Endometrial microvascular endothelial cells (primary cell): ENCODE data around the gene SCN8A. TPM values are rescaled to one million over a fixed set of nuclear protein-coding genes. Genes with fewer than 3 reads are reported as not detected.
"Not testable (repeated sequence)": the region's sequence is repeated elsewhere in the genome, so short reads cannot be mapped to it uniquely, and the experiment has no call there.

Experiments
- in situ Hi-C: cut with HindIII; loops from 2 replicates; pipeline ENCODE4 v1.10.0; 2017; ENCODE audit warnings: low sequenced_read_pairs, low pct_unique_long_range_greater_than_20kb; ENCODE audit errors: inconsistent ontology term
- total RNA-seq: library from RNA; depleted of rRNA; stranded (reverse); fragments of >200 nt; gene quantifications from one replicate; pipeline ENCODE4 v1.2.3, GENCODE V29; 2015; ENCODE audit errors: inconsistent ontology term

SCN8A gene
- 0.09 TPM for total RNA-seq

DNA sequence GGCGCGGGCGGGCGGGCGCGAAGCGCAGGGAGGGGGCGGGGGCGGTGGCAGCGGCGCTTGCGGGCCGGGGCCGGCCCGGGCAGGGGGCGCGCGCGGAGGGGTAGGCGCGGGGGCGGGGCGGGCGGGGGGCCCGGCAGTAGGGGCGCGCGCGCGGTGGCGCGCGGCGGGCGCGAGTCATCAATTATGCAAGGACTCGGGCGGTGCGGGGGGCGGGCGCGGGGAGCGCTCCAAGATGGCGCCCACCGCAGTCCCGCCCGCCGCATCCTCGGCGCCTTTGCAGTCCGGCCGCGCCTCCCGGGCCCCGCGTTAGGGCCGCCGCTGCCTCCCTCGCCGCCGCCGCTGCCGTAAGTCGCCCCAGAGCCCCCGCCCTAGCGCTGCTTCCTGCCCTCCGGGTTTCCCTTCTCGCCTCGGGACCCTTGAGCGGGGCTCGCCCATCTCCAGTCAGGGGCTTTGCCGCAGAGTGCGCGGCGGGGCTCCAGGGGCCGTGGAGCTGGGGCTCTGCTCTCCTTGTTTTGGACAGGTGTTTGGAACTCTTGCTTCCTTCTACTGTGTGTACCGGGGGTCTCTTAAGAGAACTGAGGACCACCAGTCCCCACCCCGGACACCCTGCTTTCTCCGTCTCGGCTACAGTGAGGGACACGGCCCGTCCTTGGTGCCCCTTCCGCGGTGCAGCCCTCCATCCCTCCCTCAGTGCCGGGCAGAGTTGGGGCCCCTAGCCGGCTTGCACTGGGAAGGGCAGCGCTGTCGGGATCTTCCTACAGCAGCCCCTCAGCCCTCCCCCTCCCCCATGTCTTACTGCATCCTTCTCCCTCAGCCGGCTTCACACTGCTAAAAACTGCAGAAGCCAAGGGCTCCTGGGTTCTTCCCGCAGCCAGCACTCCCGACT lies at the start of gene SCN8A:
Gene SCN8A, plus strand, starts transcription at position 218 of the 886 bp plus-strand sequence. CDS start 71,585 bp downstream, outside the sequence.
- in situ Hi-C loops: no loop called here

DNA sequence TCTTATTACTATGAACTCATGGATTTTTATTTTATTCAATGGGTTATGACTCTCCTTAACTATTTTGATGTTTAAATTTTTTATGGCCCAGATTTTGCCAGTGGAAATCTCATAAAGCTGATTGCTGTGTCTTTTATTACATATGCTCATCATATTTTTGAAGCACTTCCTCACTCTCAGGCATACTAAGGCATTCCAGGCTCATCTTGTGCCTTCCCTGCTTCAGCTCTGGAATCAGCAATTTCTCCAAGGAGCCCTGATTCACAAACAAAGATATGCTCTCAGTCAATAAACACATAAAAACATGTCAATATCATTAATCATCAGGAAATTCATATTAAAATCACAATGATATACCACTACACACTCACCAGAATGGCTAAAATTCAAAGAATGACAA lies 44.9 kb upstream of the SCN8A start:
- in situ Hi-C loops: no loop called here

DNA sequence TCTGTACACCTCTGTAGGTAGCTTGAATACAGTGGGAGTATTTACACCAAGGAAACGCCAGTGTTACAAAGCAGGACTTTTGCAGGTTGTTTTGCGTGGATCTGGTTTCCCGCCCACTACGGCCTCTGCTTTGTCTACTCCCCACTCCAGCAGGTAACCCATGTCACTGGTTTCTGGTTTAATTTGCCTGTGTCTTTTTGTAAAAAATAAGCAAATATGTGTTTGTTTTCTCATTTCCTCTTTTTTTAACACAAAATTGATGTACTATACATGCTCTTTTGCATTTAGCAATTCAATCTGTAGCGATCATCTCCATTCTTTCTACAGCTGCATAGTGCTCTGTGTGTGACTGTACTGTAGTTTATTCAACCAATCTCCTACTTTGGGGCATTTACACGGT lies 43.4 kb upstream of the SCN8A start:
- in situ Hi-C loops: no loop called here

DNA sequence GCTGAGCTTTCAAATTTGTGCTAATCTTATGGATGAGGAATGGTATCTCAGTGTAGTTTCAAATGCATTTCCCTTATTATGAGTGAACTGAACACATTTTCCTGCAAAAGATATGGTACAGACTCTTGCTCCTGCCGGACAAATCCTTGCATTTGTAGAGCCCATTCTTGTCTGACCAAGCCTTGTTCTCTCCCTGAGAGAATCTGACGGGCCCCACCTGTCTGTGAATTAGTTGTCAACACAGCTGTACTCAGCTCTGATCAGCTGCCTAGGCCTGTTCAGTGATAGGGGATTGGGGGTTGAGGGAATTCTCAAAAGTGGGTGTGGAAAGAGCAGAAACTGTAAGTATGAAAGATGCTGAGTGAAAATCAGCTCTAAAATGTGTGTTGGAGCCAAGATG lies 42.8 kb upstream of the SCN8A start:
- in situ Hi-C loops: no loop called here

DNA sequence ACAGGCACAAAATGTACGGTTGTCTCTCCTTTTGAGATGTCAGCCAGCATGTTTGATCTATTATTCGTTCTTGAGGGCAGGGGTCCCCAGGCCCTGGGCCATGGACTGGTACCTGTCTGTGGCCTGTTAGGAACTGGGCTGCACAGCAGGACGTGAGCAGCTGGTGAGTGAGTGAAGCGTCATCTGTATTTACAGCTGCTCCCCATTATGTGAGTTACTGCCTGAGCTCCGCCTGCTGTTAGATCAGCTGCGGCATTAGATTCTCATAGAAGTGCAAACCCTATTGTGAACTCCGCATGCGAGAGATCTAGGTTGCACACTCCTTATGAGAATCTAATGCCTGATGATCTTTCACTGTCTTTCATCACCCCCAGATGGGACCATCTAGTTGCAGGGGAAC lies 41.4 kb upstream of the SCN8A start:
- in situ Hi-C loops: no loop called here

DNA sequence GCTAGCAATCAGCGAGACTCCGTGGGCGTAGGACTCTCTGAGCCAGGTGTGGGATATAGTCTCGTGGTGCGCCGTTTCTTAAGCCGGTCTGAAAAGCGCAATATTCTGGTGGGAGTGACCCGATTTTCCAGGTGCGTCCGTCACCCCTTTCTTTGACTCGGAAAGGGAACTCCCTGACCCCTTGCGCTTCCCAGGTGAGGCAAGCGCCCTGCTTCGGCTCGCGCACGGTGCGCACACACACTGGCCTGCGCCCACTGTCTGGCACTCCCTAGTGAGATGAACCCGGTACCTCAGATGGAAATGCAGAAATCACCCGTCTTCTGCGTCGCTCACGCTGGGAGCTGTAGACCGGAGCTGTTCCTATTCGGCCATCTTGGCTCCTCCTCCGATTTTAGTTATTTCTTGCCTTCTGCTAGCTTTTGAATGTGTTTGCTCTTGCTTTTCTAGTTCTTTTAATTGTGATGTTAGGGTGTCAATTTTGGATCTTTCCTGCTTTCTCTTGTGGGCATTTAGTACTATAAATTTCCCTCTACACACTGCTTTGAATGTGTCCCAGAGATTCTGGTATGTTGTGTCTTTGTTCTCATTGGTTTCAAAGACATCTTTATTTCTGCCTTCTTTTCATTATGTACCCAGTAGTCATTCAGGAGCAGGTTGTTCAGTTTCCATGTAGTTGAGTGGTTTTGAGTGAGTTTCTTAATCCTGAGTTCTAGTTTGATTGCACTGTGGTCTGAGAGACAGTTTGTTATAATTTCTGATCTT lies 22.6 kb upstream of the SCN8A start:
- in situ Hi-C loops: not testable (repeated sequence)

DNA sequence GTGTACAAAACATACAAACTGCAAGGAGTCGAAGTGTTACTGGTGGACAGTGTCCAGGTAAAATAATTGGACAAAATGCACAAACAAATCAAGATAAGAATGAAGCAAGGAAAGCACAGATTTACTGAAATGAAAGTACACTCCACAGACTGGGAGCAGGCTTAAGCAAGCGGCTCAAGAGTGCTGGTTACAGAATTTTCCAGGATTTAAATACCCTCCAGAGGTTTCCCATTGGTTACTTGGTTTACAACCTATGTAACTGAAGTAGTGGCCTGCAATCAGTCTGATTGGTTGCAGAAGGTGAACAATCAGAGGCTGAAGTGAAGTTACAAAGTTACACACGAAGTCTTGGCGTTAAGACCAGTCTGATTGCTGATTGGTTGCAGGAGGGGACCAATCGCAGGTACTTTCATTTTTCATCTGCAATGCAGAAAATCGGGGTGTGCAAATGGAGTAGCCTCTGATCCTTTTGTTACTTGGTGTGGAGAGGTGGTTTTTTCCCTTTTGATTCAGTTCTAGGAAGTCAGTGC lies 11.6 kb upstream of the SCN8A start:
- in situ Hi-C loops: no loop called here

DNA sequence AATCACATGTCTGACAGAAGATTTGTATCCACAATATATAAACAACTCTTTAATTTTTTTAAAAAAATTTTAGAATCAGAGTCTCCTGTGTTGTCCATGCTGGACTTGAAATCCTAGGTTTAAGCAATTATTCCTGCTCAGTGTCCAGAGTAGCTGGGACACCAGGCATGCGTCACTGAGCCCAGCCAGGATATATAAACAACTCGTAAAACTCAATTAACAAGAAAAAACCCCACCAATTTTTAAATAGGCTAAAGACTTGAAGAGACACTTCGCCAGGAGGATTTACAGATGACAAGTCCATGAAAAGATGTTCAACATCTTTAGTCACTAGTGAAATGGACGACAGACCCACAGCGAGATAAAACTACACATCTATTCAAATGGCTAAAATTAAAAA lies 2.0 kb upstream of the SCN8A start:
- in situ Hi-C loops: no loop called here

DNA sequence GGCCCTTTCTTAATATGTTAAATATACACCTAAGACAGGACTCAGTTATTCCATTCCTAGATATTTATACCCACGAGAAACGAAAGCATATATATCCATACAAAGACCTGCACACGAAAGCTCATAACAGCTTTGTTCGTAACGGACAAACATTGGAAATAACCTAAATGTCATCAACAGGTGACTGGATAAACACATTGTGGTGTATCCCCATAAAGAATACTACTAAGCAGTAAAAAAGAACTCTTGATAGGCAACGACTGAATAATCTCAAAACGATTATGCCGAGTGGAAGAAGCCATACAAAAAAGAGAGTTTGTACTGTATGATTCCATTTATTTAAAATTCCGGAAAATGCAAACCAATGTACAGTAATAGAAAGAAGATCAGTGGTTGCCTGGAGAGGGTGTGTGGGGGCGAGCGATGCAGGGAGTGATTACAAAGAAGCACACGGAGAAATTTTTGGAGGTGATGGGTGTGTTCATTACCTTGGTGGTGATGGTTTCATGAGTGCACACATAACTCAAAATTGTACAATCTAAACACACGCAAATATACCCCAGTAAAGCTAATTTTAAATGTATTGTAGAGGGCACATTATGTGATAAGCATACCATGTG lies 1.4 kb upstream of the SCN8A start:
- in situ Hi-C loops: no loop called here

DNA sequence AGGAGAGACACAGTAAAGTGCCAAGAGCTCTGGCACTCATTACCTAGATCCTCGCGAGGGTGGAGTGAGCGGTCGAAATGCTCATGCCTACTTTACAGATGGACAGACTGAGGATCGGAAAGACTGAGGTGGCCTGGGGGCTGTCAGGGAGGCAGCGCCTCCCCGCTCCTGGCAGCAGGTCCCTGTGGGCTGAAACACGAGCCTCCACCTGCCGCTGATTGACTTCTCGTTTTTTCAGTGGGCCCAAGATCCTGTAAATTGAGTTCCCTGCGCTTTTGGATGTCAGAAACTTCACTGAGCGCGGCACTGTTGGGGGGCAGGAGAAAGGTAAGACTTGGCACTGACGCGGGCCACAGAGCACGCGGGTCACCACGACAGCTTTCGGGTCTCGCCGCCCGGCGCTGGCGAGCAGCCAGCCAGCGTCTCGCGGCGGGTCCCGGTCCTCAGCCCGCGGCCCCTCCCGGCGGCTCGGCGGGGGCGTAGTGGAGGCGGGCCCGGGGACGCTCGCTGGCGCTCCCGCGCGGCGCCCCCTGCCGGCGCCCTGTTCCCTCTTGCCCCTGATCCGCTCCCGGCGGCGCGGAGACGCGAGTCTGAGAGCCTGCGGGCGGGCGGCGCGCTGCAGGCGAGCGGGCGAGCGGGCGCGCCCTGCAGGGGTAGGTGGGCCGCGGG lies 552 bp upstream of the SCN8A start:
- in situ Hi-C loops: no loop called here

DNA sequence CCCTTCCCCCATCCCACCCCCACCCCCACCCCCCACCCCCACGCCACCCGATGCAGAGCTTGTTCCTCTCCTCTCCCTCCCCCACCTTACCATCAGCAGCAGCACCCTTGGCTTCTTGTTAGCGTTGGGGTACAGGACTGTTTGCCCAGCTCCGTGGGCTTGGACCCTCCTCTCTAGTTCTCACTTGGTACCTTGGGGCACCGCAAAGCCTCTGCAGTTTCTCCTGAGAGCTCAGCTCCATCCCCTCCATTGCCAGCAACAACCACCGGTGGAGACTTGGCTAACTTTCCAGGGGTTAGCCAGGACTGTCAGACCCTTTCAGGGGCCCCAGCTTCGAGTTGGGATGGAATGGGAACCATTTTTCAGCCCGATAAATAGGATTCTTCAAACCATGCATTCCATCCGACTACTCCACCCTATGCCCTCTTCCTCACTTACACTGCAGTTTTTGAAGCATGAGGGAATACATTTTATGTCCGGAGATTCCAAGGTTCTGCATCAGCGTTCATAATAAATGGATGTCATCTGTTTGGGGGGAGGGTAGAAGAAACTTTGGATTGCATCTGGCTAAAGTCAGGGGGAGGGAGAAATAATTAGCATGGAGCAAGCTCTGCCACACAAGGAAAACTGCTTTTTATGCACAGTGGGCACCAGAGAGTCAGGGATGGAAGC lies 1.1 kb downstream of the SCN8A start:
- in situ Hi-C loops: no loop called here

DNA sequence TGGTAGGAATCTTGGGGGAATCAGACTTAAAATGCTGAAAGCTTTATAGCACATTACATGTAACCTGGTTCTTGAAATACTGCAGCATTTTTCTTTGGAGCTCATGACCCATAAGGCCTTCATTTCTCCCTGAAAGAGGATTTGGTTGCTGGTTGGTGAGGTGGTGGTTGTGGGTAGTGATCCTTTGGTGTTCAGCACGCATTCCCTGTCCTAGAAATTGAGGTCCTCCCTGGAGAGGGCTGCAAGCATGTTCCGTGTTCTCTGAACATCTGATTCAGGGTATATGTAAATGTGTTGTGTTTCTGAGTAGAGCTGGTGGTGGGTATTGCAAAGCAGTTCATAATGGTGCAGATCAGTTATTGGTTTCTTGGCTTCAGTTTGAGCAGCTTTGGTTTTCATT lies 2.0 kb downstream of the SCN8A start:
- in situ Hi-C loops: no loop called here

DNA sequence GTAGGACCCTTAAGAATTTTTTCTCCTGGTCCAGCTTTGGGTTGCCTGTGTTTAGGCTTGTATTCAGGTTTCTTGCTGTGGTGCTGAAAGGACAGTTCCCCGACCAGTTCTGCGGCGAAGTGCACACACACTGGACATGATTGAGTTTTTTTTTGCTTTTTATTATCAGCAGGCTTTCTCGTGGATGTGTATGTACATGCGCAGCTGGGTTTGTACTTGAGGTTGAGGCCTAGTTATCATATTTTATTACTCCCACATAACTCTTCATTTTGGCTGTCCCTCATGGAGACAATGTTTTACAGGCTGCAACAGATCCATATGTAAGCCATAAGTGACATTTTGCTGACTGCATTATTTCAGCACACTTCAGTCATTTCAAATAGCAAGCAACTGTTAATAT lies 2.5 kb downstream of the SCN8A start:
- in situ Hi-C loops: no loop called here

DNA sequence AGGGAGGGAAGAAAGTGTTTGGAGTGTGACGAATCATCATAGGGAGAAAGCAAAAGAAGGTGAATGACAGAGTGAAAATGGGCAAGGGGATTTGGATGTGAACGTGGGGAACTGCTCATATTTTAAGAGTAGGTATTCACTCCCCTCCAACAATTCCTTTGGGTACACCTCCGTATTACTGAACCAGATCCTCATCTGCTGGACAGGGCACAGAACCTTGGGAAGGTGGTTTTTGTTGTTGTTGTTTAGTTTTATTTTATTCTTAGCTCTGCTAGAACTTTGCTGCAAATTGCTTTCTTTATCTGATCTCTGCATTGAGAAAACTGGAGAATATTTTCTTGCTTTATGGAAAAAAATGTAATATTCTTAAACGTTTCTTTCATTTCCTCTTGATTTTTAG lies 7.1 kb downstream of the SCN8A start:
- in situ Hi-C loops: no loop called here

DNA sequence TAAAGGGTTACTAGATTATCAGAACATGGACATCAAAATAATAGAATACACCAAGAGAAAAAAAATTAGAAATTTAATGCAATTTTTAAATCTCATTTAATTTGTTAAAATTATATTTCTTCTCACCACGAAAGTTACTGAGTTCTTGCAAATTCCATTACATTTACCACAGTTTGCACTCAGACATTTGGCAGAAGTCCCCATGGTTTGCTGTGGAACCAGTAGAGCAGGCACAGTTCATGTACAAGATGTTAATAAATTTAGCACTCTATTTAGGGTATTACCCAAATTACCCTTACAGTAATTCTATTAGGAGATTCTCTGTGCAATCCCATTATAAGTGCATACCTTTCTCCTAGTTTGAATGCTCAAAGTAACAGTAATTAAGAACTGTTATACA lies 9.7 kb downstream of the SCN8A start:
- in situ Hi-C loops: no loop called here

DNA sequence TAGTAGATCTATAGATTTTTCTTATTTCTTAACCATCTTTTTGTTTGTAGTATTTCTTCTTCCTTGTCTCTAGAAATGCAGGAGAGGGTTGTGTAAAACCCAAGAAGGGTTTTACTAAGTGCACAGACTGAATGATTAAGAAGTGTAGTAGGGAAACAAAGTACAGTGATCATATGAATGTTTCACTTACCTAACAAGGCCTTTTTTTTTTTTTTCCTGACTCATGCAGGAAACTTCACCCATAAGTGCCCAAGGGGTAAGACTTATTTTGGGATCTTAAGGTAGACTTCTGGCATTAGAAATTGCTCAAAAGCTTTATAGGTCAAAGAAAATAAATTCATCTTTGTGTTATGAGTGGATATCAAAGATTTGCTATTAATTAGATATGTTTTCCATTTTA lies 10.2 kb downstream of the SCN8A start:
- in situ Hi-C loops: no loop called here

DNA sequence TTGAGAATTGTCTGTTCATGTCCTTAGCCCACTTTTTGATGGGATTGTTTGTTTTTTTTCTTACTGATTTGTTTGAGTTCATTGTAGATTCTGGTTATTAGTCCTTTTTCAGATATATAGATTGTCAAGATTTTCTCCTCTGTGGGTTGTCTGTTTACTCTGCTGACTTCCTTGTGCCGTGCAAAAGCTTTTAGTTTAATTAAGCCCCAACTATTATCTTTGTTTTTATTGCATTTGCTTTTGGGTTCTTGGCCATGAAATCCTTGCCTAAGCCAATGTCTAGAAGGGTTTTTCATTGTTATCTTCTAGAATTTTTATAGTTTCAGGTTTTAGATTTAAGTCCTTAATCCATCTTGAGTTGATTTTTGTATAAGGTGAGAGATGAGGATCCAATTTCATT lies 14.9 kb downstream of the SCN8A start:
- in situ Hi-C loops: not testable (repeated sequence)

DNA sequence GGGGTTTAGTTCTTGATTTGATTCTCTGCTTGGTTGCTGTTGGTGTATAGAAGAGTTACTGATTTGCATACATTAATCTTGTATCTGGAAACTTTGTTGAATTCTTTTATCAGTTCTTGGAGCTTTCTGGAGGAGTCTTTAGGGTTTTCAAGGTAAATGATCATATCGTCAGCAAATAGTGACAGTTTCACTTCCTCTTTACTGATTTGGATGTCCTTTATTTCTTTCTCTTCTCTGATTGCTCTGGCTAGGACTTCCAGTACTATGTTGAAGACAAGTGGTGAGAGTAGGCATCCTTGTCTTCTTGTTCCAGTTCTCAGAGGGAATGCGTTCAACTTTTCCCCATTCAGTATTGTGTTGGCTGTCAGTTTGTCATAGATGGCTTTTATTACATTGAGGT lies 16.2 kb downstream of the SCN8A start:
- in situ Hi-C loops: not testable (repeated sequence)

DNA sequence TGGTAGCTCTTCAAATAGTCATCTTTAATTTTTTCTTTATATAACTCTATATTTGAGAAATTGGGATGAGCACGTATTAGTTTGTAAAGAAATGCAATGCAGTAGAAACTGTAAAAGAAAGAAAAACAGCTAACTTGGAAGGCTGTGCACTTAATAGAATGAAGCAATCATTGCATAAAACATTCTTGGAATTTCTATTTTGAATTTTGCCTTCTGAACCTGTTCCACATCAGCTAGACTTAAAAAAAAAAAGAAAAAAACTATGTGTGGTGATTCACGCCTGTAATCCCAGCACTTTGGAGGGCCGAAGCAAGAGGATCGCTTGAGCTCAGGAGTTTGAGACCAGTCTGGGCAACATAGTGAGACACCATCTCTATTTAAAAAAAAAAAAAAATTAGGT lies 29.4 kb downstream of the SCN8A start:
- in situ Hi-C loops: no loop called here
